HG03045 (cell line): ENCODE measurements around the gene BCKDHB.
"Not testable (repeated sequence)": the region's sequence is repeated elsewhere in the genome, so short reads cannot be mapped to it uniquely, and the experiment has no call there.

Source experiments
- ATAC-seq: cut with Tn5 transposase; IDR thresholded peaks from one replicate; pipeline ENCODE4 v1.9.1; 2021; ENCODE audit warnings: mild to moderate bottlenecking, moderate library complexity; ENCODE audit not compliant: unreplicated experiment

Gene BCKDHB

GRCh38 chr6:80254716-80255115 lies 148.2 kb downstream of the BCKDHB start:
- no peak for ATAC-seq

- no peak for ATAC-seq
Observed at GRCh38 chr6:80256691-80257090, 150.2 kb downstream of the BCKDHB start.

GRCh38 chr6:80259118-80259517 lies 152.6 kb downstream of the BCKDHB start:
- ATAC-seq = no peak

GRCh38 chr6:80263585-80263984 lies 157.1 kb downstream of the BCKDHB start:
- ATAC-seq = no peak

- ATAC-seq = no peak
Observed at GRCh38 chr6:80268865-80269730, 162.6 kb downstream of the BCKDHB start.

- ATAC-seq = no peak
Observed at GRCh38 chr6:80271074-80271473, 164.6 kb downstream of the BCKDHB start.

GRCh38 chr6:80272988-80273387 lies 166.5 kb downstream of the BCKDHB start:
- no peak for ATAC-seq

- ATAC-seq = no peak
Observed at GRCh38 chr6:80276861-80277260, 170.4 kb downstream of the BCKDHB start.

GRCh38 chr6:80277501-80277900 lies 171.0 kb downstream of the BCKDHB start:
- ATAC-seq = no peak

GRCh38 chr6:80280262-80281010 lies 174.0 kb downstream of the BCKDHB start:
- ATAC-seq = no peak

GRCh38 chr6:80282913-80283554 lies 176.6 kb downstream of the BCKDHB start:
- ATAC-seq = no peak

GRCh38 chr6:80287112-80287511 lies 180.6 kb downstream of the BCKDHB start:
- no peak for ATAC-seq

- no peak for ATAC-seq
Observed at GRCh38 chr6:80287607-80288006, 181.1 kb downstream of the BCKDHB start.

- no peak for ATAC-seq
Observed at GRCh38 chr6:80289727-80290126, 183.3 kb downstream of the BCKDHB start.

GRCh38 chr6:80294531-80294930 lies 188.1 kb downstream of the BCKDHB start:
- not testable (repeated sequence) for ATAC-seq

- no peak for ATAC-seq
Observed at GRCh38 chr6:80302716-80303115, 196.2 kb downstream of the BCKDHB start.

GRCh38 chr6:80304014-80304413 lies 197.5 kb downstream of the BCKDHB start:
- no peak for ATAC-seq

GRCh38 chr6:80314531-80314930 lies 208.1 kb downstream of the BCKDHB start:
- ATAC-seq = no peak

GRCh38 chr6:80316686-80317231 lies 210.3 kb downstream of the BCKDHB start:
- ATAC-seq = no peak

- no peak for ATAC-seq
Observed at GRCh38 chr6:80319196-80319595, 212.7 kb downstream of the BCKDHB start.

- no peak for ATAC-seq
Observed at GRCh38 chr6:80321011-80321410, 214.5 kb downstream of the BCKDHB start.
